Measurements from ENCODE around the gene FAM13A. TPM values are rescaled to one million over a fixed set of nuclear protein-coding genes. Genes with fewer than 3 reads are reported as not detected.

FAM13A gene
- total and polyA plus RNA-seq, 2 experiments from 2014 or later = 23.3 to 43.8 TPM

DNA sequence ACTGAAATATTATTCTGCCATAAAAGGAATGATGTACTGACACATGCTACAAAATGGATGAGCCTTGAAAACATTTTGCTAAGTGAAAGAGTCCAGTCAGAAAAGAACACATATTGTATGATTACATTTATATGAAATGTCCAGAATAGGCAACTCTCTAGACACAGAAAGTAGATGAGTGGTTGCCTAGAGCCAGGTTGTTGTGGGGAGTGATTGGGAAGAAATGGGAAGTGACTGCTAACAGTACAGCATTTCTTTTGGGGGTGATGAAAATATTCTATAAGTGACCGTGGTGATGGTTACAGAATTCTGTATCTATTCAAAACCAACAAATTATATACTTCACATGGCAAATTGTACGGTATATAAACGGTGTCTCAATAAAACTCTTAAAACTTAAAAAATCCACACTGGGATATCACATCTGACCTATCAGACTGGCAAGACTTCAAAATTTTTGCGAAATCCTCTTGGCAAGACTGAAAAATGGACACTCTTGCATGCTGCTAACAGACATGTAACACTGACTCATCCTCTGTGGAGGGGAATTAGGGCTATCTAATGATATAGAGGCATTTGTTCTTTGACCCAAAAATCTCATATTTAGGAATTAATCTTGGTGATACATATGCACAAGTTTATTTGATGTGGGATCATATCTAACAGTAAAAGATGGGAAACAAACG, 71.8 kb downstream of the FAM13A start:
- Histone ChIP-seq H3K4me3 (no peak overlapping the region), H3K27ac (no peak overlapping the region), H3K4me1 (ENCODE audit: low read depth) (no peaks in the 10 kb centered on the region), H3K36me3 (no peaks in the 10 kb centered on the region), H3K27me3 (no peaks in the 10 kb centered on the region), H3K9me3 (ENCODE audit: low read depth) (no peaks in the 10 kb centered on the region)
- TF ChIP-seq, protein P1, sequence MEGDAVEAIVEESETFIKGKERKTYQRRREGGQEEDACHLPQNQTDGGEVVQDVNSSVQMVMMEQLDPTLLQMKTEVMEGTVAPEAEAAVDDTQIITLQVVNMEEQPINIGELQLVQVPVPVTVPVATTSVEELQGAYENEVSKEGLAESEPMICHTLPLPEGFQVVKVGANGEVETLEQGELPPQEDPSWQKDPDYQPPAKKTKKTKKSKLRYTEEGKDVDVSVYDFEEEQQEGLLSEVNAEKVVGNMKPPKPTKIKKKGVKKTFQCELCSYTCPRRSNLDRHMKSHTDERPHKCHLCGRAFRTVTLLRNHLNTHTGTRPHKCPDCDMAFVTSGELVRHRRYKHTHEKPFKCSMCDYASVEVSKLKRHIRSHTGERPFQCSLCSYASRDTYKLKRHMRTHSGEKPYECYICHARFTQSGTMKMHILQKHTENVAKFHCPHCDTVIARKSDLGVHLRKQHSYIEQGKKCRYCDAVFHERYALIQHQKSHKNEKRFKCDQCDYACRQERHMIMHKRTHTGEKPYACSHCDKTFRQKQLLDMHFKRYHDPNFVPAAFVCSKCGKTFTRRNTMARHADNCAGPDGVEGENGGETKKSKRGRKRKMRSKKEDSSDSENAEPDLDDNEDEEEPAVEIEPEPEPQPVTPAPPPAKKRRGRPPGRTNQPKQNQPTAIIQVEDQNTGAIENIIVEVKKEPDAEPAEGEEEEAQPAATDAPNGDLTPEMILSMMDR (IDR thresholded peaks at IDR 0.05; ENCODE audit: low read depth, low read length) = no peak
- DNase-seq (ENCODE audit: low read depth in 1 of 2, low spot score in 1 of 2) = peak in 1 of 2 donors; percentile 92

DNA sequence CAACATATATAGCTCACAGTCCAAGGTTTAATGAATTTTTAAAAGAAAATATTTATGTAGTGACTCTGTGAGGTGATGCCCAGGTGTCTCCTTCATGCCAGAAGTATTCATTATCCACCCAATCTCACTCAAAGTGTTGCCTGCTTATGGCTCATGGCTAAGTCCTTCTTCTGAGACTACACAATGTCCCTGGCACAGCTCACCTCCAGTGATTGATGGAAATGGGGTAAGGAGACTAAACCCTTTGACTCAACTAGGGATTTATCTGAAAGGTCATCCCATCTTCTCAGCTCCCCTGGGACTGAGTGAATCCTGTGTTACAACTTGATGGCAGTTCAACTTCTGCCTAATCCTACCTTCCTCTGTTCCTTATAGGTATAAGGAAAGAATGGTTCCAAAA, 74.2 kb downstream of the FAM13A start:
- H3K27ac ChIP-seq = no peak overlapping the region
- no peaks in the 10 kb centered on the region for H3K9me3 ChIP-seq (ENCODE audit: low read depth)
- H3K36me3 ChIP-seq = no peaks in the 10 kb centered on the region
- no peaks in the 10 kb centered on the region for H3K27me3 ChIP-seq
- no peak overlapping the region for H3K4me3 ChIP-seq
- DNase-seq (ENCODE audit: low read depth in 1 of 2, low spot score in 1 of 2) = no peak
- TF ChIP-seq, protein P1 (IDR thresholded peaks at IDR 0.05; ENCODE audit: low read depth, low read length) = no peak
- no peaks in the 10 kb centered on the region for H3K4me1 ChIP-seq (ENCODE audit: low read depth)

DNA sequence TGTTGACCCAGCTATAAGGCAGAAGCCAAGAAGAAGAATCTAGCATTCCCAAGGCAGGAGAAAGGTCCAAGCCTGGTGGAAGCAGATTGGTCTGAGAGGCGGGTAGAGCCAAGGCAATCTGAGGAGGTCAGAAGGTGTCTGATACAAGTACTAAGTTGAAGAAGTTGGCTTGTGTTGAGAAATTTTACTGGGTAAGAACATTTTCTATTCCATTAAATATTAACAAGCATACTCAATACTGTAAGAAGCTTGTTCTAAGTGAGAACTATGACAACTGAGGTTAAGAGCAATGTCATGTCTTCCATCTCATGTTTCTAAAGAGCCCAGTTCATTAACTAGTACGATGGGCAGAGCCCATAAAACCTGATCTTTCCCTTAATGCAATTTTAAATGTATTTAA, 75.0 kb downstream of the FAM13A start:
- H3K27ac ChIP-seq = peak overlapping the region; percentile 33
- TF ChIP-seq, protein P1 (IDR thresholded peaks at IDR 0.05; ENCODE audit: low read depth, low read length) = no peak

GRCh38 chr4:88981556-88981955, 75.4 kb downstream of the FAM13A start:
- no peaks in the 10 kb centered on the region for H3K4me1 ChIP-seq (ENCODE audit: low read depth)
- TF ChIP-seq, protein P1 (IDR thresholded peaks at IDR 0.05; ENCODE audit: low read depth, low read length) = no peak
- H3K4me3 ChIP-seq = no peak overlapping the region
- H3K9me3 ChIP-seq (ENCODE audit: low read depth) = no peaks in the 10 kb centered on the region
- peak overlapping the region; percentile 33 for H3K27ac ChIP-seq
- H3K36me3 ChIP-seq = no peaks in the 10 kb centered on the region
- DNase-seq (ENCODE audit: low read depth in 1 of 2, low spot score in 1 of 2) = peak; percentile 26 to 61
- H3K27me3 ChIP-seq = no peaks in the 10 kb centered on the region

More for the DNA sequence above, 75.0 kb downstream of the FAM13A start:
- Histone ChIP-seq H3K4me3 (no peak overlapping the region), H3K4me1 (ENCODE audit: low read depth) (no peaks in the 10 kb centered on the region), H3K36me3 (no peaks in the 10 kb centered on the region), H3K27me3 (no peaks in the 10 kb centered on the region), H3K9me3 (ENCODE audit: low read depth) (no peaks in the 10 kb centered on the region)
- no peak for DNase-seq (ENCODE audit: low read depth in 1 of 2, low spot score in 1 of 2)

DNA sequence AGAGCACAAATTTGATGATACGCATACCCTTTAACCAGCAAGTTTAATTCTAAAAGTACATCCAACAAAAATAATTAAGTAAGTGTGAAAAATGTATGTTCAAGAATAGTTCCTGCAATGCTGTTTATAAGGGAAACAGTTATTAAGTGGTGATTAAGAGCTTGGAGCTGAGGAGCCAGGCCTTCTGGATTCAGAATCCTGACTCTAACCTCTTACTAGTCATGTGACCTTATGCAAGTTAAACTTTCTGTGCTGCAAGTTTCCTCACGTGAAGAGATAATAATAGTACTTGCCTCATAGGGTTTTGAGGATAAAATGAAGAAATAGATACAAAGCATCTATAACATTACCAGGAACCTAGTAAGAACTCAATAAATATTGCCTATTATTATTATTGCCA, 77.7 kb downstream of the FAM13A start:
- Histone ChIP-seq H3K27ac (no peak overlapping the region), H3K4me1 (ENCODE audit: low read depth) (no peaks in the 10 kb centered on the region), H3K36me3 (no peaks in the 10 kb centered on the region), H3K9me3 (ENCODE audit: low read depth) (no peaks in the 10 kb centered on the region), H3K27me3 (no peaks in the 10 kb centered on the region), H3K4me3 (no peak overlapping the region)
- TF ChIP-seq, protein P1 (IDR thresholded peaks at IDR 0.05; ENCODE audit: low read depth, low read length) = no peak
- DNase-seq (ENCODE audit: low read depth in 1 of 2, low spot score in 1 of 2) = no peak

Measured in cardiac muscle cell (in vitro differentiated cells and primary cell).